GM23338 (cell line): ENCODE measurements around the gene CACNA2D1. TPM values are rescaled to one million over a fixed set of nuclear protein-coding genes. Genes with fewer than 3 reads are reported as not detected.

Source experiments
- ATAC-seq: fragments of 200-7000 bp; cut with Tn5 transposase; 3 replicates; pipeline ENCODE4 v1.9.1; 2020
- DNase-seq: peaks from one replicate; pipeline ENCODE4 v3.0.0-alpha.2; 2015; ENCODE audit warnings: low spot score
- H2AFZ ChIP-seq: fragments of 200-600 bp; sonication (generic); 2 replicates; pipeline ENCODE4 v1.8.0; 2016; ENCODE audit warnings: antibody characterized with exemption, mild to moderate bottlenecking, moderate library complexity
- H3F3A ChIP-seq: fragments of 200-600 bp; sonication (generic); replicated peaks from 2 replicates; pipeline ENCODE4 v1.8.0; 2017; ENCODE audit warnings: antibody characterized with exemption, mixed run types, low read depth
- H3K27ac ChIP-seq: fragments of 200-600 bp; sonication (generic); 2 replicates; pipeline ENCODE4 v1.6.1; 2016; ENCODE audit warnings: low read depth
- H3K27me3 ChIP-seq: fragments of 200-600 bp; sonication (generic); 2 replicates; pipeline ENCODE4 v1.8.0; 2016; ENCODE audit warnings: mild to moderate bottlenecking, mixed run types, moderate library complexity; ENCODE audit not compliant: insufficient read depth
- H3K36me3 ChIP-seq: fragments of 200-600 bp; sonication (generic); 2 replicates; pipeline ENCODE4 v1.8.0; 2016; ENCODE audit warnings: mild to moderate bottlenecking; ENCODE audit not compliant: insufficient read depth
- H3K4me1 ChIP-seq: fragments of 200-600 bp; sonication (generic); 2 replicates; pipeline ENCODE4 v1.8.0; 2016; ENCODE audit warnings: mild to moderate bottlenecking, moderate library complexity; ENCODE audit not compliant: insufficient read depth
- H3K4me2 ChIP-seq: fragments of 200-600 bp; sonication (generic); 2 replicates; pipeline ENCODE4 v1.7.1; 2017; ENCODE audit warnings: mixed run types
- H3K4me3 ChIP-seq: fragments of 200-600 bp; sonication (generic); 2 replicates; pipeline ENCODE4 v1.6.1; 2016; ENCODE audit warnings: mixed run types
- H3K79me2 ChIP-seq: fragments of 200-600 bp; sonication (generic); replicated peaks from 2 replicates; pipeline ENCODE4 v1.8.0; 2017; ENCODE audit warnings: mild to moderate bottlenecking; ENCODE audit not compliant: insufficient read depth
- H3K9me2 ChIP-seq: fragments of 200-600 bp; sonication (generic); 2 replicates; pipeline ENCODE4 v1.8.0; 2017; ENCODE audit not compliant: insufficient read depth
- H4K20me1 ChIP-seq: fragments of 200-600 bp; sonication (generic); replicated peaks from 2 replicates; pipeline ENCODE4 v1.8.0; 2017; ENCODE audit warnings: mild to moderate bottlenecking; ENCODE audit not compliant: insufficient read depth
- H3K27ac Mint-ChIP-seq: 2 replicates; pipeline ENCODE4 v1.8.0; 2020; ENCODE audit warnings: inconsistent platforms, mild to moderate bottlenecking, moderate library complexity, mixed read lengths
- H3K27me3 Mint-ChIP-seq: 3 replicates; pipeline ENCODE4 v1.8.0; 2022; ENCODE audit warnings: low read depth, mild to moderate bottlenecking, moderate library complexity, mixed read lengths, inconsistent platforms; ENCODE audit not compliant: insufficient read depth, poor library complexity
- H3K36me3 Mint-ChIP-seq: 3 replicates; pipeline ENCODE4 v1.8.0; 2021; ENCODE audit warnings: low read depth, mild to moderate bottlenecking, inconsistent platforms, moderate library complexity, mixed read lengths
- H3K4me1 Mint-ChIP-seq: 3 replicates; pipeline ENCODE4 v1.8.0; 2020; ENCODE audit warnings: mild to moderate bottlenecking, inconsistent platforms, mixed read lengths
- H3K4me3 Mint-ChIP-seq: 3 replicates; pipeline ENCODE4 v1.8.0; 2021; ENCODE audit warnings: moderate library complexity, mild to moderate bottlenecking, inconsistent platforms, mixed read lengths
- H3K9me3 Mint-ChIP-seq: 3 replicates; pipeline ENCODE4 v1.8.0; 2020; ENCODE audit warnings: moderate library complexity, mild to moderate bottlenecking, inconsistent platforms, mixed read lengths
- CTCF ChIP-seq, 2 experiments: fragments of 200-600 bp in 1 of 2; sonication (generic) in 1 of 2; conservative IDR thresholded peaks; 2 replicates each; pipeline versions ENCODE4 v1.5.1 to v1.6.1; 2016 to 2017; ENCODE audit warnings: antibody characterized with exemption in 2 of 2, low read depth in 2 of 2, mild to moderate bottlenecking in 2 of 2, moderate library complexity in 1 of 2
- ETS1 ChIP-seq: IDR thresholded peaks from 2 replicates; pipeline ENCODE4 v1.6.1; 2016; ENCODE audit warnings: antibody characterized with exemption
- EZH2 ChIP-seq: fragments of 200-600 bp; sonication (generic); IDR thresholded peaks from one replicate; pipeline ENCODE4 v1.8.0; 2017; ENCODE audit warnings: antibody characterized with exemption, mild to moderate bottlenecking, low read depth; ENCODE audit not compliant: unreplicated experiment
- EZH2phosphoT487 ChIP-seq: fragments of 200-600 bp; sonication (generic); IDR thresholded peaks from one replicate; pipeline ENCODE4 v1.8.1; 2018; ENCODE audit warnings: antibody characterized with exemption; ENCODE audit not compliant: unreplicated experiment
- POLR2AphosphoS5 ChIP-seq: IDR thresholded peaks from 2 replicates; pipeline ENCODE4 v1.6.1; 2016; ENCODE audit warnings: antibody characterized with exemption, low read depth
- REST ChIP-seq: IDR thresholded peaks from one replicate; pipeline ENCODE4 v1.6.1; 2018; ENCODE audit warnings: antibody characterized with exemption; ENCODE audit not compliant: unreplicated experiment
- ZNF114 ChIP-seq: fragments of 250-450 bp; sonication (Bioruptor Pico); IDR thresholded peaks from 2 replicates; pipeline ENCODE4 v1.5.0; 2020; ENCODE audit warnings: mild to moderate bottlenecking, moderate library complexity
- ZNF331 ChIP-seq: fragments of 250-450 bp; sonication (Bioruptor Pico); IDR thresholded peaks from 2 replicates; pipeline ENCODE4 v1.5.0; 2020; ENCODE audit warnings: low read depth, mild to moderate bottlenecking, moderate library complexity
- ZNF462 ChIP-seq: fragments of 250-450 bp; sonication (Bioruptor Pico); IDR thresholded peaks from 2 replicates; pipeline ENCODE4 v1.5.0; 2020; ENCODE audit warnings: mild to moderate bottlenecking, moderate library complexity
- polyA plus RNA-seq: library from polyadenylated mRNA; unstranded; fragments of >200 nt; fragmentation: Nextera tagmentation; extraction: Ambion mirVana; gene quantifications from 2 replicates; pipeline ENCODE4 v1.2.1, GENCODE V29; 2016
- total RNA-seq: library from RNA; depleted of rRNA; stranded (reverse); fragments of >200 nt; shearing (Covaris generic); gene quantifications from 2 replicates; pipeline ENCODE4 v1.2.3, GENCODE V29; 2014

The CACNA2D1 gene
- total and polyA plus RNA-seq, 2 experiments from 2014 or later = 7.0 to 20.4 TPM

GRCh38 chr7:82255706-82256105 lies 187.9 kb downstream of the CACNA2D1 start:
- no peak overlapping the region for H3K4me3 ChIP-seq
- Mint-ChIP-seq H3K27ac (no peak overlapping the region), H3K36me3 (no peaks in the 10 kb centered on the region), H3K9me3 (no peaks in the 10 kb centered on the region), H3K4me3 (no peak overlapping the region), H3K4me1 (peaks cover 3% of the 10 kb centered on the region; the same call in 1 of the 3 replicates), H3K27me3 (peaks cover 6% of the 10 kb centered on the region)
- H3K79me2 ChIP-seq = no peaks in the 10 kb centered on the region
- ATAC-seq (no peak), DNase-seq (no peak)
- no peaks in the 10 kb centered on the region for H4K20me1 ChIP-seq
- H3K4me1 ChIP-seq = no peaks in the 10 kb centered on the region
- H3F3A ChIP-seq = no peaks in the 10 kb centered on the region
- no peaks in the 10 kb centered on the region; the same call in 1 of the 2 replicates for H3K9me2 ChIP-seq
- H3K27me3 ChIP-seq = no peaks in the 10 kb centered on the region
- no peak for TF ChIP-seq ZNF331 (CRISPR knock-in tag)
- H3K4me2 ChIP-seq = no peak overlapping the region
- no peaks in the 10 kb centered on the region for H3K36me3 ChIP-seq
- H3K27ac ChIP-seq = no peak overlapping the region
- H2AFZ ChIP-seq = no peak overlapping the region

GRCh38 chr7:82250598-82250997 lies 193.0 kb downstream of the CACNA2D1 start:
- no peak overlapping the region for H3K27ac Mint-ChIP-seq
- DNase-seq = no peak
- ATAC-seq = no peak
- H3K4me2 ChIP-seq = no peak overlapping the region
- H3K27ac ChIP-seq = no peak overlapping the region
- H3K4me3 ChIP-seq = no peak overlapping the region
- no peaks in the 10 kb centered on the region for H3K36me3 Mint-ChIP-seq
- no peaks in the 10 kb centered on the region for H3K4me1 ChIP-seq
- H3K27me3 Mint-ChIP-seq = peaks cover 3% of the 10 kb centered on the region
- no peak overlapping the region for H2AFZ ChIP-seq
- H3F3A ChIP-seq = no peaks in the 10 kb centered on the region
- H3K4me3 Mint-ChIP-seq = no peak overlapping the region
- H3K79me2 ChIP-seq = no peaks in the 10 kb centered on the region
- H3K36me3 ChIP-seq = no peaks in the 10 kb centered on the region
- no peaks in the 10 kb centered on the region for H3K9me2 ChIP-seq
- no peaks in the 10 kb centered on the region for H3K27me3 ChIP-seq
- H3K4me1 Mint-ChIP-seq = peaks cover 3% of the 10 kb centered on the region; the same call in 1 of the 3 replicates
- H3K9me3 Mint-ChIP-seq = no peaks in the 10 kb centered on the region
- H4K20me1 ChIP-seq = no peaks in the 10 kb centered on the region
- no peak for TF ChIP-seq POLR2AphosphoS5
- no peak for TF ChIP-seq ZNF114 (CRISPR knock-in tag)
- TF ChIP-seq ZNF331 (CRISPR knock-in tag) = no peak
- no peak for TF ChIP-seq CTCF (conservative IDR thresholded peaks at IDR 0.05; ENCODE audit: low read depth in 2 of 2)
- TF ChIP-seq REST = no peak
- no peak for TF ChIP-seq ZNF462
- TF ChIP-seq EZH2 = no peak
- TF ChIP-seq EZH2phosphoT487 = no peak
- no peak for TF ChIP-seq ETS1
